ENCODE results near the gene KLHDC8A. TPM values are rescaled to one million over a fixed set of nuclear protein-coding genes. Genes with fewer than 3 reads are reported as not detected.

KLHDC8A gene
- total and polyA plus RNA-seq, 2 of the 13 experiments (the other 11 are each of a cell fraction or from before 2014, with no cell fraction given): not detected

GRCh38 chr1:205294175-205294917 is 62.4 kb downstream of the KLHDC8A start (continued):
- TF ChIP-seq ZSCAN5A (CRISPR knock-in tag; IDR thresholded peaks at IDR 0.05; ENCODE audit: borderline replicate concordance): no peak
- TF ChIP-seq CHD2 (IDR thresholded peaks at IDR 0.05; ENCODE audit: low read depth, low read length): no peak
- no peak for TF ChIP-seq CBX2 (IDR thresholded peaks at IDR 0.05; ENCODE audit: low read depth, low read length)
- no peak for TF ChIP-seq CBX2 (CRISPR knock-in tag; IDR thresholded peaks at IDR 0.05; ENCODE audit: low read depth)
- no peak for TF ChIP-seq HCFC1 (IDR thresholded peaks at IDR 0.05; ENCODE audit: low read depth, low read length)
- TF ChIP-seq, protein P1, sequence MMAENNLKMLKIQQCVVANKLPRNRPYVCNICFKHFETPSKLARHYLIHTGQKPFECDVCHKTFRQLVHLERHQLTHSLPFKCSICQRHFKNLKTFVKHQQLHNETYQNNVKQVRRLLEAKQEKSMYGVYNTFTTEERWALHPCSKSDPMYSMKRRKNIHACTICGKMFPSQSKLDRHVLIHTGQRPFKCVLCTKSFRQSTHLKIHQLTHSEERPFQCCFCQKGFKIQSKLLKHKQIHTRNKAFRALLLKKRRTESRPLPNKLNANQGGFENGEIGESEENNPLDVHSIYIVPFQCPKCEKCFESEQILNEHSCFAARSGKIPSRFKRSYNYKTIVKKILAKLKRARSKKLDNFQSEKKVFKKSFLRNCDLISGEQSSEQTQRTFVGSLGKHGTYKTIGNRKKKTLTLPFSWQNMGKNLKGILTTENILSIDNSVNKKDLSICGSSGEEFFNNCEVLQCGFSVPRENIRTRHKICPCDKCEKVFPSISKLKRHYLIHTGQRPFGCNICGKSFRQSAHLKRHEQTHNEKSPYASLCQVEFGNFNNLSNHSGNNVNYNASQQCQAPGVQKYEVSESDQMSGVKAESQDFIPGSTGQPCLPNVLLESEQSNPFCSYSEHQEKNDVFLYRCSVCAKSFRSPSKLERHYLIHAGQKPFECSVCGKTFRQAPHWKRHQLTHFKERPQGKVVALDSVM (CRISPR knock-in tag; IDR thresholded peaks at IDR 0.05): no peak
- TF ChIP-seq KDM2A (CRISPR knock-in tag; IDR thresholded peaks at IDR 0.05; ENCODE audit: borderline replicate concordance, low read depth): peak; percentile 57
- TF ChIP-seq ZNF576 (CRISPR knock-in tag; IDR thresholded peaks at IDR 0.05): no peak
- TF ChIP-seq, protein P2, sequence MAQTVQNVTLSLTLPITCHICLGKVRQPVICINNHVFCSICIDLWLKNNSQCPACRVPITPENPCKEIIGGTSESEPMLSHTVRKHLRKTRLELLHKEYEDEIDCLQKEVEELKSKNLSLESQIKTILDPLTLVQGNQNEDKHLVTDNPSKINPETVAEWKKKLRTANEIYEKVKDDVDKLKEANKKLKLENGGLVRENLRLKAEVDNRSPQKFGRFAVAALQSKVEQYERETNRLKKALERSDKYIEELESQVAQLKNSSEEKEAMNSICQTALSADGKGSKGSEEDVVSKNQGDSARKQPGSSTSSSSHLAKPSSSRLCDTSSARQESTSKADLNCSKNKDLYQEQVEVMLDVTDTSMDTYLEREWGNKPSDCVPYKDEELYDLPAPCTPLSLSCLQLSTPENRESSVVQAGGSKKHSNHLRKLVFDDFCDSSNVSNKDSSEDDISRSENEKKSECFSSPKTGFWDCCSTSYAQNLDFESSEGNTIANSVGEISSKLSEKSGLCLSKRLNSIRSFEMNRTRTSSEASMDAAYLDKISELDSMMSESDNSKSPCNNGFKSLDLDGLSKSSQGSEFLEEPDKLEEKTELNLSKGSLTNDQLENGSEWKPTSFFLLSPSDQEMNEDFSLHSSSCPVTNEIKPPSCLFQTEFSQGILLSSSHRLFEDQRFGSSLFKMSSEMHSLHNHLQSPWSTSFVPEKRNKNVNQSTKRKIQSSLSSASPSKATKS (CRISPR knock-in tag; IDR thresholded peaks at IDR 0.05): no peak
- 0 out of 2 replicates have a peak, but pooled peaks have one; percentile 14 for TF ChIP-seq PPARG (CRISPR knock-in tag; conservative IDR thresholded peaks at IDR 0.05)
- TF ChIP-seq ETS1 (CRISPR knock-in tag; IDR thresholded peaks at IDR 0.05): no peak
- TF ChIP-seq TCF7 (IDR thresholded peaks at IDR 0.05; ENCODE audit: low read depth): peak; percentile 36
- TF ChIP-seq ZNF234 (CRISPR knock-in tag; conservative IDR thresholded peaks at IDR 0.05): no peak
- TF ChIP-seq ARNT (IDR thresholded peaks at IDR 0.05): no peak
- no peak for TF ChIP-seq PAX8 (CRISPR knock-in tag; IDR thresholded peaks at IDR 0.05; ENCODE audit: borderline replicate concordance)
- TF ChIP-seq ZNF75D (CRISPR knock-in tag; IDR thresholded peaks at IDR 0.05; ENCODE audit: borderline replicate concordance): no peak
- no peak for TF ChIP-seq FOXK2 (IDR thresholded peaks at IDR 0.05)
- TF ChIP-seq, protein P3, sequence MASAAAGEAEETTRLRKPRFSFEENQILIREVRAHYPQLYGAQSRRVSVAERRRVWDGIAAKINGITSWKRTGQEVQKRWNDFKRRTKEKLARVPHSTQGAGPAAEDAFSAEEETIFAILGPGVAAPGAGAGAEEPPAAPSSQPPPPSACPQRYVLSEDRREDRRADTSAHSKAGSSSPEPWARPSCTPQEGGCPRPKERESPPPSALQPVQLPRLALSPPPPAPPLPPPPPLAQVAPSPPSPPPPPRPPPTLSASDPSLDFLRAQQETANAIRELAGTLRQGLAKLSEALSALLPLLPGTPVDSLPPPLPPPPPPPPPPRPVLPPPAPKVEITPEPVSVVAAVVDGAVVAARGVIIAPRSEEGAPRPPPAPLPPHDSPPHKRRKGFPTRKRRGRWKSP (CRISPR knock-in tag; IDR thresholded peaks at IDR 0.05): no peak
- TF ChIP-seq, protein P4, sequence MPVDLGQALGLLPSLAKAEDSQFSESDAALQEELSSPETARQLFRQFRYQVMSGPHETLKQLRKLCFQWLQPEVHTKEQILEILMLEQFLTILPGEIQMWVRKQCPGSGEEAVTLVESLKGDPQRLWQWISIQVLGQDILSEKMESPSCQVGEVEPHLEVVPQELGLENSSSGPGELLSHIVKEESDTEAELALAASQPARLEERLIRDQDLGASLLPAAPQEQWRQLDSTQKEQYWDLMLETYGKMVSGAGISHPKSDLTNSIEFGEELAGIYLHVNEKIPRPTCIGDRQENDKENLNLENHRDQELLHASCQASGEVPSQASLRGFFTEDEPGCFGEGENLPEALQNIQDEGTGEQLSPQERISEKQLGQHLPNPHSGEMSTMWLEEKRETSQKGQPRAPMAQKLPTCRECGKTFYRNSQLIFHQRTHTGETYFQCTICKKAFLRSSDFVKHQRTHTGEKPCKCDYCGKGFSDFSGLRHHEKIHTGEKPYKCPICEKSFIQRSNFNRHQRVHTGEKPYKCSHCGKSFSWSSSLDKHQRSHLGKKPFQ (CRISPR knock-in tag; IDR thresholded peaks at IDR 0.05; ENCODE audit: insufficient replicate concordance): no peak
- TF ChIP-seq KLF9 (CRISPR knock-in tag; IDR thresholded peaks at IDR 0.05; ENCODE audit: low read depth): no peak

Data from HepG2 (cell line).